ENCODE measurements around the gene SYMPK. TPM values are rescaled to one million over a fixed set of nuclear protein-coding genes. Genes with fewer than 3 reads are reported as not detected.

The SYMPK gene
- total and polyA plus RNA-seq, 8 donors, result 32.2 to 420 (median 79.8) TPM

DNA sequence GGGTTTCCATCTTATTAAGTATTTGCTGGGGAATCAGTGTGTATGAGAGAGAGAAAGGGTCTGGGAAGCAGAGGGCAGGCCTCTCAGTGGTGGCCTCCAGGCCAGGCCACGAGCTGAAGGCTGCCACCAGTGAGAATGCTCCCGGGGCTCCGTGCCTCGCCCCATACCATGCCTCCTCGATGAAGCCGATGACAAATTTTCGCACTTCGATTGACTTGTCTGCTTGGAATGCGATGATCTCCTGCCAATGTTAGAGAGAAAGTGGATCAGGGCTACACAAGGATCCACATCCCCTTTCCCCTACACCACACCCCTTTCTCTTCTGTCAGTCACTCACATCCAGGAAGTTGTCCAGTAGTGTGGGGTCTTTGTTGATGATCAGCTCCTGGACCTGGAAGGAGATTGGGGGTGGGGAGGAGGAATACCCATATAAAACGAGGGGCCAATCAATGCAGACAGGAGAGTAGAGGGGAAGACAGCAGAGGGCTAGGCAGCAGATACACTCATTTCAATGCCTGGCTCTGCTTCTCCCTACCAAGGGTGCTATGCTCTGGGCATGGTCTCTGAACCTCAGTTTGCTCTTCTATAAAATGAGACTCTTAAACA is 10.7 kb downstream of the SYMPK start:
- WGBS, 5 donors, result 89 to 97% (median 94%) methylated on average over 10 of the region's 10 CpGs
- Histone ChIP-seq H3K4me3 (no peak overlapping the region), H3K4me1 (no peaks in the 10 kb centered on the region), H3K36me3 (peaks cover 59 to 98% (median 95%) of the 10 kb centered on the region in 4 donors), H3K27ac (no peak overlapping the region), H3K9me3 (no peaks in the 10 kb centered on the region), H3K27me3 (no peaks in the 10 kb centered on the region)
- intact Hi-C loops (cut with DNase I; ENCODE audit: low total_unique reads), result no loop called here
- DNase-seq, result no peak
- TF ChIP-seq, protein P1, sequence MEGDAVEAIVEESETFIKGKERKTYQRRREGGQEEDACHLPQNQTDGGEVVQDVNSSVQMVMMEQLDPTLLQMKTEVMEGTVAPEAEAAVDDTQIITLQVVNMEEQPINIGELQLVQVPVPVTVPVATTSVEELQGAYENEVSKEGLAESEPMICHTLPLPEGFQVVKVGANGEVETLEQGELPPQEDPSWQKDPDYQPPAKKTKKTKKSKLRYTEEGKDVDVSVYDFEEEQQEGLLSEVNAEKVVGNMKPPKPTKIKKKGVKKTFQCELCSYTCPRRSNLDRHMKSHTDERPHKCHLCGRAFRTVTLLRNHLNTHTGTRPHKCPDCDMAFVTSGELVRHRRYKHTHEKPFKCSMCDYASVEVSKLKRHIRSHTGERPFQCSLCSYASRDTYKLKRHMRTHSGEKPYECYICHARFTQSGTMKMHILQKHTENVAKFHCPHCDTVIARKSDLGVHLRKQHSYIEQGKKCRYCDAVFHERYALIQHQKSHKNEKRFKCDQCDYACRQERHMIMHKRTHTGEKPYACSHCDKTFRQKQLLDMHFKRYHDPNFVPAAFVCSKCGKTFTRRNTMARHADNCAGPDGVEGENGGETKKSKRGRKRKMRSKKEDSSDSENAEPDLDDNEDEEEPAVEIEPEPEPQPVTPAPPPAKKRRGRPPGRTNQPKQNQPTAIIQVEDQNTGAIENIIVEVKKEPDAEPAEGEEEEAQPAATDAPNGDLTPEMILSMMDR (IDR thresholded peaks at IDR 0.05), result no peak
- no peak for TF ChIP-seq EP300 (IDR thresholded peaks at IDR 0.05)
- no peak for TF ChIP-seq POLR2AphosphoS5 (IDR thresholded peaks at IDR 0.05)
- no peak for TF ChIP-seq POLR2A (IDR thresholded peaks at IDR 0.05)

DNA sequence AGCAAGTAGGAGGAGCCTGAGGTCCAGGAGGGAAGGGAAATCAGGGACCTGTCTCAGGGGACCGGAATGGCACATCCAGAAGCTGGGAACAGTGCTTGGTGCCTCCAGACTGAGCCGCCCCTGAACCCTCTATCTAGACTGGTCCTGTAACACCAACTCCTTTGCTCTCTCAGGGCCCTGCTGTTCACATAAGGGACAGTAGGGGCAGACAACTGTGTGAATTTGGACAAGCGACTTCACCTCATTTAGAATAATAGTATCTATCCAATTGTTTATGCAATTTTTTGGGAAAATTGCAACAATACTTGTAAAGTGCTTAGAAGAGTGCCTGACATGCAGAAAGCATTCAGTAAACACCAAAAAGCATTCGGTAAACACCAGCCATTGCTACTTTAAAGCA is 14.0 kb downstream of the SYMPK start:
- intact Hi-C loops (cut with DNase I; ENCODE audit: low total_unique reads), result no loop called here
- DNase-seq, result no peak
- TF ChIP-seq POLR2AphosphoS5 (IDR thresholded peaks at IDR 0.05) (no peak), EP300 (IDR thresholded peaks at IDR 0.05) (no peak), POLR2A (IDR thresholded peaks at IDR 0.05) (no peak)
- TF ChIP-seq, protein P1 (IDR thresholded peaks at IDR 0.05), result no peak
- Histone ChIP-seq H3K9me3 (no peaks in the 10 kb centered on the region), H3K36me3 (peaks cover 77 to 100% (median 100%) of the 10 kb centered on the region in 4 donors), H3K27ac (no peak overlapping the region), H3K4me3 (no peak overlapping the region), H3K27me3 (no peaks in the 10 kb centered on the region), H3K4me1 (no peaks in the 10 kb centered on the region)
- WGBS, 5 donors, result 87 to 98% (median 90%) methylated on average over 4 of the region's 4 CpGs

DNA sequence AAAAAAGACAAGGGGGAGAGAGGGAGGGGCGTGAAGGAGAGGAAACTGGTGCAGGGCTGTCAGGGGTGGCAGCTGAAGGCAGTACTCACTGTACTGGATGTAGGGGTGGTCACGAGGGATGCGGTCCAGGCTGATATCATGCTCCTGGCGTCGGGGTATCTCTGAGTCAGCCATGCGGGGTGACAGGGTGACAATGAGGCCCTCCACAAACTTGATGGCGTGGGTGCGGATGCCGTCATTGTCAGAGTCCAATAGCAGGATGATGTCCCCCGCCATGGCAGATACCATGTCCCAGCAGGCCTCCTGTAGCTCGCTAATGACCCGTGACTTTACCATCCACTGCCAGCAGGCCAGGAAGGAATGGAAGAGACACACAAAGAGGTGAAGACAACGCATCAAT is 15.3 kb downstream of the SYMPK start:
- Histone ChIP-seq H3K4me3 (no peak overlapping the region), H3K27ac (no peak overlapping the region), H3K36me3 (peaks cover 82 to 100% (median 100%) of the 10 kb centered on the region in 4 donors), H3K4me1 (no peaks in the 10 kb centered on the region), H3K27me3 (no peaks in the 10 kb centered on the region), H3K9me3 (no peaks in the 10 kb centered on the region)
- WGBS, 5 donors, result 92 to 96% (median 93%) methylated on average over 13 of the region's 13 CpGs
- intact Hi-C loops (cut with DNase I; ENCODE audit: low total_unique reads), result no loop called here
- no peak for DNase-seq
- TF ChIP-seq, protein P1 (IDR thresholded peaks at IDR 0.05), result no peak
- TF ChIP-seq POLR2A (IDR thresholded peaks at IDR 0.05) (no peak), EP300 (IDR thresholded peaks at IDR 0.05) (no peak), POLR2AphosphoS5 (IDR thresholded peaks at IDR 0.05) (no peak)

- 91 to 97% (median 95%) methylated on average over 14 of the region's 14 CpGs for WGBS, 5 donors
- no peak overlapping the region for H3K27ac ChIP-seq
- no peaks in the 10 kb centered on the region for H3K27me3 ChIP-seq
- H3K4me1 ChIP-seq, result no peaks in the 10 kb centered on the region
- peaks cover 71 to 100% (median 100%) of the 10 kb centered on the region in 4 donors for H3K36me3 ChIP-seq
- no peak for TF ChIP-seq POLR2AphosphoS5 (IDR thresholded peaks at IDR 0.05)
- TF ChIP-seq, protein P1 (IDR thresholded peaks at IDR 0.05), result no peak
- TF ChIP-seq POLR2A (IDR thresholded peaks at IDR 0.05), result no peak
- TF ChIP-seq EP300 (IDR thresholded peaks at IDR 0.05), result no peak
- no peak for DNase-seq
- H3K4me3 ChIP-seq, result no peak overlapping the region
- intact Hi-C loops (cut with DNase I; ENCODE audit: low total_unique reads), result no loop called here
- H3K9me3 ChIP-seq, result no peaks in the 10 kb centered on the region
These were observed 20.7 kb downstream of the SYMPK start for GRCh38 chr19:45842198-45842597.
